HG03571 (cell line): ENCODE results near the gene FAM9C.

Experiments
- ATAC-seq: cut with Tn5 transposase; IDR thresholded peaks from one replicate; pipeline ENCODE4 v1.9.1; 2021; ENCODE audit not compliant: unreplicated experiment

Gene FAM9C

DNA sequence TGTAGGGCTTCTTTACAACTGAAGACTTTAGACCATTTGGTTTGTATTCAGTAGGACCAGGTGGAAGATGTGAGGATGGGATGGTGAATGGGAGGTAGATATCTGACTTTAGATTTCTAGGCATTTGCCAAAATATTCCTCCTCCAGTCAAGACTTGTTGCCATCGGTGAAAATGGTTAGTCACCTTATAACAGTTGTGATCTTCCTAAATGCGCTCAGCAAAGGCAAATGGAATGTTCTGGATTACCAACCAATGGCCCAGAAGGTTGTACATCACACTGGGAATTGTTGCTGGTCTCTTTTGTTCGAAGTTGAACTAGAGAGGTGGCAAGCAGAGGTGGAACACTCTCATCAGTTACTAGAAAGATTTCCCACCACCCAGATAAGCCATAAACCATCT lies 35.6 kb downstream of the FAM9C start:
- ATAC-seq, result no peak

DNA sequence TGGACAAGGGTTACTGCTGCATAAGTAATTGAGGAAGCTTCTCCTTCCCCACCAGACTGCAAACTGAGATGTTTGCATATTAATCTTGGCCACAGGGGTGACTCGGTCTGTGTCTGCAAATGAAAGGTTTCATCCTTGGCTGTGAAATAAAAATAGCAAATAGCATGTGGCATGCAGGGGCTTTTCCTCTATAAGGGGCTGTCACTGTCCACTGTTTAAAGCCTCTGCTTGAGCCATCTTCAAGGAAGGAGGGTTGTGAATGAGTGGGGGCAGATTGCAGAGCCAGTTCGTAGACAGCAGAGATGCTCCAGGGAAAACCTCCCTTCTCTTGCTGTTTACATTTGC lies 36.3 kb downstream of the FAM9C start:
- no peak for ATAC-seq

DNA sequence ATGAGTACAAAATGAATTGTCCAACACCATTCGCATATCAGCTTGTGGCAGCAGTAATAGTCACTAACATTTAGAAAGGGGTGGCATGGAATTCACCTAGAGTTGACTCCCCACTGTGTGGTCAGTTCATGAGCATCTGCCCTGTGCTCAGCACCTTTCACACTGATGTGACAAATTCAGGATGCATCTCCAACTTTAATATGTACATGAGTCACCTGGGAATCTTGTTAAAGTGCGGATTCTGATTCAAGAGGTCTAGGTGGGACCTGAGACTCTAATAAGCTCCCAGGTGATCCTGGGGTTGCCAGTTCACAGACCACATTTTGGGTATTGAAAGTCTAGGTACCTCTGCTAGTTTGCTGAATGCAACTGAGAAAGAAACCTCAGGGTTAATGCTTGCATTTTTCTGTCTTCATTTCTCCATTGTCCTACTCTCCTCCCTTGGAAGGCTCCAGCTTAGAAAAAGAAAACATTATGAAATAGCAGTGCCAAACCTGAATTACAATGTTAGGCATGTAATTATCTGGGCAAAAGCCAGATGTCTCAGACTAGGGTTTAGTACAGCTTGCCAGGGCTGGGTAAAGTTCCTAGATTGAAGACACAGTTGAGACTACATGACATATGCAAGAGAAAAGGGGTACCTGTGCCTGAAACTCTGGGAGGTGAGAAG lies 36.8 kb downstream of the FAM9C start:
- no peak for ATAC-seq

DNA sequence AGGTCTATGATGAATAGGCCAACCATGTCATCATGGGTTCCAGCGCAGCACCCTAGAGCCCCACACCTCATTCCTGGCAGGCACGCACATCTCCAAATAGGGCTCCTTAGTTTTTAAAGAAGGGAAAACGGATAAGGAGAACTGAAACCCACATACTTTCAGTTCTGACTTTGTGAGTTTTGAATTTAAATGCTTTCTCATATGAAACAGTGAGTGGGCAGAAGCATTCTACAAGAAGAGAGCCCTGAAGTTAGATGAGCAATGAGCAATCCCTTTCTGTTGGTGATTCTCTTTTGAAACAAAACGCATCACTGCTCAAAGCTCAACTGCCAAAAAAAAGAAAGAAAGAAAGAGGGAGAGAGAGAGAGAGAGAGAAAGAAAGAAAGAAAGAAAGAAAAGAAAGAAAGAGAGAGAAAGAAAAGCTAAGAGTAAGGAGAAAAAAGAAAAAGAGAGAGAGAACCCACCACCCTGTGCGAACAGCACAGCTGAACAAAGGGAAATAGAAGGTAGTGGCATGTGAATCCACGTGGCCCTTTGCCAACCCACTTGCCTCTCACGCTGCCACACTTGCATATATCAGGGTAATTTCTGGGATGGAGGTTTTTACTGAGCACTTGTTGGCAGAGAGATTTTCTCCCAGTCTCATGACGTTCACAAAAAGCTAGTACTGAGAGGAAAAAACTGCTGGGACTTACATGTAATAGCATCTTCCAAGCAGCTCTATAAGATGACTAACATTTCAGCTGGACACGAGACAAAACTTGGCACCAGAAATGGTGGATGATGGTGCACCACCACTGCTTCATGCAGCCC lies 38.6 kb downstream of the FAM9C start:
- peak; percentile 45 for ATAC-seq

GRCh38 chrX:13001961-13002671 lies 42.3 kb downstream of the FAM9C start:
- no peak for ATAC-seq

DNA sequence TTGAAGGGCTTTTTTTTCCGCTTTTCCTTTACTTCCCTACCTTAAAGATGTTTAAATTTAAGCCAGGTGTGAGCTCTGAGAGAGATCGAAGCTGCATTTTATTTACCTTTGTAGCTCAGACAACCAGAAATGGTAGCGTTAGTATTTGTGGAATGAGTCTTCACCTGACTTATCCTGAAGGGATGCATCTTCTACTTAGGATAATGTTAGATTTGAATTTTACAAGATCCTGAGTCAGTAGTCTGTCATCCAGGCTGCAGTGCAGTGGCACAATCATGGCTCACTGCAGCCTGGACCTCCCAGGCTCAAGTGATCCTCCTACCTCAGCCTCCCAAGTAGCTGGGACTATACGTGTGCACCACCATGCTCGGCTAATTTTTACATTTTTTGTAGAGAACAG lies 43.3 kb downstream of the FAM9C start:
- ATAC-seq, result no peak

DNA sequence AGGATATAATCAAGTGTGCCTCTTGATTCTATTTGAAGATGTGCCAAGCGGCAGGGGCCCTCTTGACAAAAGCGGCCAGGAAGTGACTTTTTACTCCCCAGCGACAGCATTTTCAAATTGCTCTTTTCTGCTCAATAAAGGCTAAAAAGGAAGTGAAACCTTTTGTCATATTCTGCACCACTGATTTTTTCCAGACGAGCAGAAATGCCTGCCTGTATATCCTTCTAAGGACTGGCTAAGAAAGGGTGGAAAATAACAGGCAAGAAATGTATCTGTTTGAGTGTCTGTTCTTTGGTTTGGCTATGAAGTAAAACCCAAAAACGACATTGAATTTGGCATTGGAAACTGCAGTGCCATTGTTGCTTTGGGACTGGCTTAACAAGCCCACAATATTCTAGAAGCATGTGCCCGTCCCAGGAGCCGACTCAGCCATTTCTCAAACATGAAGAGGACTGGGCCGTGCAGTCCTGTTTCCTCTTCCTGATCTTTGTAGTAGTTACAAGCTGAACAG lies 44.1 kb downstream of the FAM9C start:
- peak; percentile 40 for ATAC-seq

GRCh38 chrX:12999422-12999821 lies 45.0 kb downstream of the FAM9C start:
- ATAC-seq, result no peak

- ATAC-seq, result no peak
Measured at GRCh38 chrX:12997906-12998687, 46.3 kb downstream of the FAM9C start.

GRCh38 chrX:12996934-12997435 lies 47.4 kb downstream of the FAM9C start:
- ATAC-seq, result no peak

- ATAC-seq, result no peak
Measured at GRCh38 chrX:12994321-12994720, 50.1 kb downstream of the FAM9C start.

DNA sequence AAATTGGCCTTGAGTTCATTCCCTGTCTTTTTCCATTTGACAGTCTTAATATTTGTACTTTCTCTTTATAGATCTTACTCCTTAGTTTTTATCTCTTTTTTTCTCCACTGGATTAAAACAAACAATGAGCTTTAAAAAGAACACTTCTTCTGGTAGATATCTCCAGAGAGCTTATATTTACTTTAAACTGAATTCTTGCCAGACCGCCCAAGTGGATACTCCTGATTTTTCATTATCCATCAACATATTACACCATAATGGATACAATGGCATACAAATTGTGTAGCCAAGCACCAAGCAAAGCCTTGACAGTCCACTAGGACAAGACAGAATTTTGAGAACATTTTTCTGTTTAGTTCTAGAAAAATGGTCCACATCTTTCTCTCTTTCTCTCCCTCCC lies 50.6 kb downstream of the FAM9C start:
- no peak for ATAC-seq

DNA sequence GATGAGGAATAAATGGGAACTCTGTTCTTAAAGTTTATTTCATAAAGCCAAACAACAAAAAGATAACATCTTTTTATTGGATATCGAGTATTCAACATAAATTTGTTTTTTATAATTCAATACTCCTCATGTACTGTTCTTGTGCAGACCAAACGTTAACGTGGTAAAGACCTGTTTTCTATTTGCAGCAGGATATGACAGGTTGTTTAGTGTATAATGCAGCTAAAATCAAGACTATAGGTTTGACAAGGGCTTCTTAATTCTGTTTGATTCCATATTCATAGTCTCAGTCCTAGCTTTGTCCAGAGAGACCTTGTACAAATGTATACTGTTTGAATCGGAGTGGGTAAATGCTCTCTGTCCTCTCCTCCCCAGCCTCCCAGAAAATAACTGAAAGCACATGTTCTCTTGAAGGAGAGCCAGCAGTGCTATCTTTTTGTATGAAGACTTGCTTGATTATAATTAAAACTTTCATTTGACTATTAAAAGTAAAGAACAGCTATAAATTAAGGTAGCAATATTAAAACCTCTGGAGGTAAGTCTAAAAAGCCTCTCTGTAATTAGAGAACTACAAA lies 51.8 kb downstream of the FAM9C start:
- no peak for ATAC-seq

- ATAC-seq, result no peak
Measured at GRCh38 chrX:12991575-12991974, 52.8 kb downstream of the FAM9C start.

DNA sequence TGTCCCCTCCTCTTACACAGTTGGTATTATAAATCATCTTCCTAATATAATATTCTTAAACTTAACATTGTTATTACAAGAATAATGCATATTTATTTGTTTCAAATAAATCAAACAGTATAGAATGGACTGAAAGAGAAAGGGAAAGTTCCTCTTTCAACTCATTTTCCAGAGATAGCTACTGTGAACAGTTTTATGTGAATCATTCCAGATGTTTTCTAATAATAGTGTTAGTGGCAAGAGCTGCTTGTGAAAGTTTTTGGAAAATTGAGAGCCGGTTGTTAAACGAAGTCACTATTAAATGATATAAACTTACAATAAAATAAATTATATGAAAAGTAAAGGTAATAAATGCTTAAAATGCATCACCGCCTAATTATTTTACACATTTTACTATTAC lies 55.0 kb downstream of the FAM9C start:
- no peak for ATAC-seq

DNA sequence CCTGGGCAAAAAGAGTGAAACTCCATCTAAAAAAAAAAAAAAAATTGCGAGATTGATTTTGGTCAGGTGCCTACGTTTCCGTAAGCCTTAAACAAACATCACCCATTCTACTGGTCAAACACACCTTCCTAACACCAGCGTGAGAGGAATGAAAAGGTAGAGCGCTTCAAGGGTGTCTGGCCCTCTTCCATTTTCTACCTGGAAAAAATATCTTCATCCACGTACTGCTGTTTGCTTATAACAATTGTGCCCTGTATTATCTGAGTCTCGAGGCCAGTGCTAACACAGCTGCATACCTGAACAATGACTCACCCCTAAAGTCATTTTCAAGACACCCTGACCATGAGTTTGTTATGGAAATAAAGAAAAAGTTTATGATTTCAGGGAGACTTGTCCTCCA lies 55.6 kb downstream of the FAM9C start:
- ATAC-seq, result no peak

GRCh38 chrX:12987900-12988594 lies 56.4 kb downstream of the FAM9C start:
- no peak for ATAC-seq

DNA sequence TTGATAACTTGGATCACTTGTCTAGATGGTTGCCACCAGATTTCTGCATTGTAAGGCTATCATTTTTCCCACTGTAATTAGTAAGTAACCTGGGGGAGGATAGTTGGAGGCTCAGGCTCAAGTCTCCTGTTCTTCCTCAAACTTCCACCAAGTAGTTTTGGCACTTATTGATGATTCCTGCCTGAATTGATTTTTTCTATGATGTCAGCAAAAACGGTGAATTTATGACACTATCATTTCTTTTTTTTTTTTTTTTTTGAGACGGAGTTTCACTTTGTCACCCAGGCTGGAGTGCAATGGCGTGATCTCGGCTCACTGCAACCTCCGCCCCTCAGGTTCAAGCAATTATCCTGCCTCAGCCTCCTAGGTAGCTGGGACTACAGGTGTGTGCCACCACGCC lies 57.1 kb downstream of the FAM9C start:
- ATAC-seq, result no peak

DNA sequence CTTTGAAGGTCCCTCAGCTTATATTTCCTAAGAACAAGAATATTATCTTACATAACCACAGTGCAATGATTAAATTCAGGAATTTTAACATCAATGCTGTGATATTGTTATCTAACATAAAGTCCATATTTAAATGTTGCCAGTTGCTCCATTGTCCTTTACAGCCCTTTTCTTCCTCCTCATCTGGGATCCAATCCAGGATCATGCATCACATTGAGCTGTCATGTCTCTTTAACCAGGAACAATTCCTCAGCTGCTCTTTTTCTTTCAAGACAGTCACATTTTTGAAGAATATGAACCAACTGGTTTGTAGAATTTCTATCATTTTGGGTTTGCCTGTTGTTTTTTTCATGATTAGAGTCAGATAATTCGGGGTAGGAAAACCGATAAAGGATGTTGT lies 57.5 kb downstream of the FAM9C start:
- ATAC-seq, result no peak

GRCh38 chrX:12986164-12986779 lies 58.1 kb downstream of the FAM9C start:
- ATAC-seq, result peak; percentile 63
